ENCODE measurements around the gene CMTM7. TPM values are rescaled to one million over a fixed set of nuclear protein-coding genes. Genes with fewer than 3 reads are reported as not detected.

The CMTM7 gene
- total and polyA plus RNA-seq, 2 of the 13 experiments (the other 11 are each of a cell fraction or from before 2014, with no cell fraction given) = 20.9 to 21.4 TPM

DNA sequence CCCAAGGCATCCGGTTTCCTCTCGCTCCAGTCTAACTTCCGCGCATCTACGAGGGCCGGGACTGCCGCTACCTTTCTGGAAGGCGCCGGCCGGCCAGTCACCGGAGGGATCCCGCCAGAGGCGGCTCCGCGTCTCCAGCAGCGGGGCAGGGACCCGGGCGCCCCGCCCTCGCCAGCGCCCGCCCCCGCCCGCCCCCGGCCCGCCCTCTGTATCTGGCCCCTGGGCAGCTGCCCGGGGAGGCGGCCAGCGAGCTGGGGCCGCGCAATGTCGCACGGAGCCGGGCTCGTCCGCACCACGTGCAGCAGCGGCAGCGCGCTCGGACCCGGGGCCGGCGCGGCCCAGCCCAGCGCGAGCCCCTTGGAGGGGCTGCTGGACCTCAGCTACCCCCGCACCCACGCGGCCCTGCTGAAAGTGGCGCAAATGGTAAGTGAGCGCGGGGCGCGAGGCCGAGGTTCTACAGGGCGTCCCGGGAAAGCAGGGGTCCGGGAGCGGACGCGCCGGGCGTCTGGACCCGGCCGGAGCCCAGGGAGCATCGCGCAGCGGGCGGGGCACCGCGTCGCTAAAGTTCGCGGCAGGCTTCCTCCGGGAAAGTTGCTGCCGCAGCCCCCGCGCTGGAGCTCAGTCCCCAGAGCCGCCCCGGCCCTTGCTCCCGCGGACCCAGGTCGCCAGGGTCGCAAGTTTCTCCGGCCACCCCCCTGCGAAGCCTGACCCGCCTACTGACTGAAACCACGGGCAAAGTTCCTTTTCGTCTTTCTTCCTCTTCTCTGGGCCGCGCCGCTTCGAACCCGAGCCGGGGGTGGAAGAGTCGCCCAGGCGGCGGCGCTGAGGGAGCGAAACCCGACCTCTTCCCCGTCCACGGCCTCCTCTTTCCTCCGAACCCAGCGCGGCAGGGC is at the start of gene CMTM7 (continued):
- TF ChIP-seq, protein P1, sequence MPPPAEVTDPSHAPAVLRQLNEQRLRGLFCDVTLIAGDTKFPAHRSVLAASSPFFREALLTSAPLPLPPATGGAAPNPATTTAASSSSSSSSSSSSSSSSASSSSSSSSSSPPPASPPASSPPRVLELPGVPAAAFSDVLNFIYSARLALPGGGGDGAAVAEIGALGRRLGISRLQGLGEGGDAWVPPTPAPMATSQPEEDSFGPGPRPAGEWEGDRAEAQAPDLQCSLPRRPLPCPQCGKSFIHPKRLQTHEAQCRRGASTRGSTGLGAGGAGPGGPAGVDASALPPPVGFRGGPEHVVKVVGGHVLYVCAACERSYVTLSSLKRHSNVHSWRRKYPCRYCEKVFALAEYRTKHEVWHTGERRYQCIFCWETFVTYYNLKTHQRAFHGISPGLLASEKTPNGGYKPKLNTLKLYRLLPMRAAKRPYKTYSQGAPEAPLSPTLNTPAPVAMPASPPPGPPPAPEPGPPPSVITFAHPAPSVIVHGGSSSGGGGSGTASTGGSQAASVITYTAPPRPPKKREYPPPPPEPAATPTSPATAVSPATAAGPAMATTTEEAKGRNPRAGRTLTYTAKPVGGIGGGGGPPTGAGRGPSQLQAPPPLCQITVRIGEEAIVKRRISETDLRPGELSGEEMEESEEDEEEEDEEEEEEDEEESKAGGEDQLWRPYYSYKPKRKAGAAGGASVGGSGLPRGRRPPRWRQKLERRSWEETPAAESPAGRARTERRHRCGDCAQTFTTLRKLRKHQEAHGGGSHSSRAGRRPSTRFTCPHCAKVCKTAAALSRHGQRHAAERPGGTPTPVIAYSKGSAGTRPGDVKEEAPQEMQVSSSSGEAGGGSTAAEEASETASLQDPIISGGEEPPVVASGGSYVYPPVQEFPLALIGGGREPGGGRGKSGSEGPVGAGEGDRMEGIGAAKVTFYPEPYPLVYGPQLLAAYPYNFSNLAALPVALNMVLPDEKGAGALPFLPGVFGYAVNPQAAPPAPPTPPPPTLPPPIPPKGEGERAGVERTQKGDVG (CRISPR knock-in tag; IDR thresholded peaks at IDR 0.05; ENCODE audit: borderline replicate concordance) = no peak
- TF ChIP-seq SOX13 (IDR thresholded peaks at IDR 0.05) (no peak), SOX13 (CRISPR knock-in tag; conservative IDR thresholded peaks at IDR 0.05 in 1 of 2, IDR thresholded peaks at IDR 0.05 in 1 of 2) (no peak; a peak in 1 of 4 replicates), THAP11 (CRISPR knock-in tag; IDR thresholded peaks at IDR 0.05) (no peak), HNRNPH1 (optimal IDR thresholded peaks at IDR 0.05; ENCODE audit: low read depth, low read length) (no peak), SALL1 (CRISPR knock-in tag; IDR thresholded peaks at IDR 0.05) (peak; percentile 45), ZNF724P (CRISPR knock-in tag; IDR thresholded peaks at IDR 0.05; ENCODE audit: borderline replicate concordance) (no peak; the same call in 1 of the 2 replicates), DNMT3B (CRISPR knock-in tag; conservative IDR thresholded peaks at IDR 0.05) (no peak), ZNF101 (CRISPR knock-in tag; IDR thresholded peaks at IDR 0.05; ENCODE audit: borderline replicate concordance, low read depth) (no peak), JUN (CRISPR knock-in tag; IDR thresholded peaks at IDR 0.05) (no peak), FOXK1 (CRISPR knock-in tag; IDR thresholded peaks at IDR 0.05; ENCODE audit: borderline replicate concordance, low read depth) (no peak), ZNF431 (CRISPR knock-in tag; IDR thresholded peaks at IDR 0.05; ENCODE audit: borderline replicate concordance, low read depth) (no peak), KDM5A (IDR thresholded peaks at IDR 0.05; ENCODE audit: borderline replicate concordance, low read length) (no peak), AGO1 (IDR thresholded peaks at IDR 0.05; ENCODE audit: low read depth, low read length, poor library complexity, severe bottlenecking) (peak; percentile 46), SP4 (CRISPR knock-in tag; IDR thresholded peaks at IDR 0.05) (no peak), KLF6 (CRISPR knock-in tag; IDR thresholded peaks at IDR 0.05) (peak; percentile 54; the same call in 1 of the 2 replicates), ZNF749 (CRISPR knock-in tag; IDR thresholded peaks at IDR 0.05; ENCODE audit: borderline replicate concordance) (peak; percentile 91), ZNF567 (CRISPR knock-in tag; IDR thresholded peaks at IDR 0.05; ENCODE audit: borderline replicate concordance) (no peak), SMAD9 (CRISPR knock-in tag; IDR thresholded peaks at IDR 0.05) (no peak), RFX1 (IDR thresholded peaks at IDR 0.05) (no peak), ZFP82 (CRISPR knock-in tag; IDR thresholded peaks at IDR 0.05; ENCODE audit: borderline replicate concordance) (no peak)
- TF ChIP-seq, protein P2, sequence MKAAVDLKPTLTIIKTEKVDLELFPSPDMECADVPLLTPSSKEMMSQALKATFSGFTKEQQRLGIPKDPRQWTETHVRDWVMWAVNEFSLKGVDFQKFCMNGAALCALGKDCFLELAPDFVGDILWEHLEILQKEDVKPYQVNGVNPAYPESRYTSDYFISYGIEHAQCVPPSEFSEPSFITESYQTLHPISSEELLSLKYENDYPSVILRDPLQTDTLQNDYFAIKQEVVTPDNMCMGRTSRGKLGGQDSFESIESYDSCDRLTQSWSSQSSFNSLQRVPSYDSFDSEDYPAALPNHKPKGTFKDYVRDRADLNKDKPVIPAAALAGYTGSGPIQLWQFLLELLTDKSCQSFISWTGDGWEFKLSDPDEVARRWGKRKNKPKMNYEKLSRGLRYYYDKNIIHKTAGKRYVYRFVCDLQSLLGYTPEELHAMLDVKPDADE (CRISPR knock-in tag; IDR thresholded peaks at IDR 0.05) = no peak
- TF ChIP-seq, protein P3, sequence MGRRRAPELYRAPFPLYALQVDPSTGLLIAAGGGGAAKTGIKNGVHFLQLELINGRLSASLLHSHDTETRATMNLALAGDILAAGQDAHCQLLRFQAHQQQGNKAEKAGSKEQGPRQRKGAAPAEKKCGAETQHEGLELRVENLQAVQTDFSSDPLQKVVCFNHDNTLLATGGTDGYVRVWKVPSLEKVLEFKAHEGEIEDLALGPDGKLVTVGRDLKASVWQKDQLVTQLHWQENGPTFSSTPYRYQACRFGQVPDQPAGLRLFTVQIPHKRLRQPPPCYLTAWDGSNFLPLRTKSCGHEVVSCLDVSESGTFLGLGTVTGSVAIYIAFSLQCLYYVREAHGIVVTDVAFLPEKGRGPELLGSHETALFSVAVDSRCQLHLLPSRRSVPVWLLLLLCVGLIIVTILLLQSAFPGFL (CRISPR knock-in tag; IDR thresholded peaks at IDR 0.05) = no peak
